ENCODE results near the gene INPP5A. TPM values are rescaled to one million over a fixed set of nuclear protein-coding genes. Genes with fewer than 3 reads are reported as not detected.

INPP5A gene
- total and polyA plus RNA-seq, 4 donors = 12.4 to 39.9 (median 28.2) TPM

GRCh38 chr10:132645247-132645530, 107.6 kb downstream of the INPP5A start:
- DNase-seq = peak in 1 of 3 donors; percentile 6

GRCh38 chr10:132645630-132646442, 108.2 kb downstream of the INPP5A start:
- Histone ChIP-seq H3K4me1 (ENCODE audit: control insufficient read depth in 5 of 5, insufficient read depth in 5 of 5, low read length in 5 of 5) (peaks cover 0 to 7% (median 0%) of the 10 kb centered on the region in 5 donors), H3K9ac (ENCODE audit: insufficient read depth in 1 of 2, low read length in 2 of 2) (no peak overlapping the region), H3K27ac (ENCODE audit: low read depth in 1 of 2, low read length in 1 of 2) (no peak overlapping the region), H3K27me3 (ENCODE audit: control insufficient read depth in 3 of 3, insufficient read depth in 3 of 3, low read length in 2 of 3) (no peaks in the 10 kb centered on the region), H3K9me3 (ENCODE audit: control insufficient read depth in 4 of 4, insufficient read depth in 3 of 4, low read length in 3 of 4) (no peaks in the 10 kb centered on the region), H3K36me3 (ENCODE audit: control insufficient read depth in 4 of 4, insufficient read depth in 4 of 4, low read length in 4 of 4) (peaks cover 0 to 12% (median 0%) of the 10 kb centered on the region in 4 donors), H3K4me3 (no peak overlapping the region)
- ATAC-seq (ENCODE audit: insufficient read depth, low FRiP score) (no peak), DNase-seq (no peak)
- 93 to 96% methylated on average over 36 of the region's 36 CpGs for WGBS, 2 donors
- no peak for TF ChIP-seq CTCF (IDR thresholded peaks at IDR 0.05; ENCODE audit: control extremely low read depth, extremely low read depth)

More at GRCh38 chr10:132645247-132645530, 107.6 kb downstream of the INPP5A start:
- ATAC-seq (ENCODE audit: insufficient read depth, low FRiP score) = no peak
- H3K4me1 ChIP-seq (ENCODE audit: control insufficient read depth in 5 of 5, insufficient read depth in 5 of 5, low read length in 5 of 5) = peaks cover 0 to 7% (median 0%) of the 10 kb centered on the region in 5 donors
- H3K36me3 ChIP-seq (ENCODE audit: control insufficient read depth in 4 of 4, insufficient read depth in 4 of 4, low read length in 4 of 4) = peaks cover 0 to 6% (median 0%) of the 10 kb centered on the region in 4 donors
- no peak overlapping the region for H3K4me3 ChIP-seq
- WGBS, 2 donors = 92 to 95% methylated on average over 14 of the region's 14 CpGs
- H3K27me3 ChIP-seq (ENCODE audit: control insufficient read depth in 3 of 3, insufficient read depth in 3 of 3, low read length in 2 of 3) = no peaks in the 10 kb centered on the region
- H3K9ac ChIP-seq (ENCODE audit: insufficient read depth in 1 of 2, low read length in 2 of 2) = no peak overlapping the region
- no peak for TF ChIP-seq CTCF (IDR thresholded peaks at IDR 0.05; ENCODE audit: control extremely low read depth, extremely low read depth)
- peaks cover 0 to under 1% (median 0%) of the 10 kb centered on the region in 4 donors for H3K9me3 ChIP-seq (ENCODE audit: control insufficient read depth in 4 of 4, insufficient read depth in 3 of 4, low read length in 3 of 4)
- H3K27ac ChIP-seq (ENCODE audit: low read depth in 1 of 2, low read length in 1 of 2) = no peak overlapping the region

GRCh38 chr10:132646443-132647097, 109.0 kb downstream of the INPP5A start:
- no peaks in the 10 kb centered on the region for H3K9me3 ChIP-seq (ENCODE audit: control insufficient read depth in 4 of 4, insufficient read depth in 3 of 4, low read length in 3 of 4)
- DNase-seq (no peak), ATAC-seq (ENCODE audit: insufficient read depth, low FRiP score) (no peak)
- WGBS, 2 donors = 91 to 97% methylated on average over 31 of the region's 31 CpGs
- no peak for TF ChIP-seq CTCF (IDR thresholded peaks at IDR 0.05; ENCODE audit: control extremely low read depth, extremely low read depth)
- H3K4me1 ChIP-seq (ENCODE audit: control insufficient read depth in 5 of 5, insufficient read depth in 5 of 5, low read length in 5 of 5) = peaks cover 0 to 7% (median 0%) of the 10 kb centered on the region in 5 donors
- no peak overlapping the region for H3K27ac ChIP-seq (ENCODE audit: low read depth in 1 of 2, low read length in 1 of 2)
- peaks cover 0 to 14% (median 0%) of the 10 kb centered on the region in 4 donors for H3K36me3 ChIP-seq (ENCODE audit: control insufficient read depth in 4 of 4, insufficient read depth in 4 of 4, low read length in 4 of 4)
- H3K27me3 ChIP-seq (ENCODE audit: control insufficient read depth in 3 of 3, insufficient read depth in 3 of 3, low read length in 2 of 3) = no peaks in the 10 kb centered on the region
- H3K4me3 ChIP-seq = no peak overlapping the region
- no peak overlapping the region for H3K9ac ChIP-seq (ENCODE audit: insufficient read depth in 1 of 2, low read length in 2 of 2)
